ENCODE data around the gene MAP4K4.
"Not testable (repeated sequence)": the region's sequence is repeated elsewhere in the genome, so short reads cannot be mapped to it uniquely, and the experiment has no call there.

Gene MAP4K4

DNA sequence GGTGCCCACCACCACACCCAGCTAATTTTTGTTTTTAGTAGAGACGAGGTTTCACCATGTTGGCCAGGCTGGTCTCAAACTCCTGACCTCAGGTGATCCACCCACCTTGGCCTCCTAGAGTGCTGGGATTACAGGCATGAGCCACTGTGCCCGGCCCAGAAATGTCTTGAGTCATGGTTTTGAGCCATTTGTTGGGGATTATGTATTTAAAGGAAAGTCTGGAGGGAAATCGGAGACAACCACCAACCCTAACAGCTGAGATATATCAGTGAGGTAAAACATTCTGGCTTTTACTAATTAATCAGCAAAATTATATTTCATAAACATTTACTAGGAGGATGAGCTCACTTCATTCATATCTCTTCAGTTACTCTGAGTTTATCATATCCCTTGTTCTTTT is 72.2 kb downstream of the MAP4K4 start:
- not testable (repeated sequence) for DNase-seq

DNA sequence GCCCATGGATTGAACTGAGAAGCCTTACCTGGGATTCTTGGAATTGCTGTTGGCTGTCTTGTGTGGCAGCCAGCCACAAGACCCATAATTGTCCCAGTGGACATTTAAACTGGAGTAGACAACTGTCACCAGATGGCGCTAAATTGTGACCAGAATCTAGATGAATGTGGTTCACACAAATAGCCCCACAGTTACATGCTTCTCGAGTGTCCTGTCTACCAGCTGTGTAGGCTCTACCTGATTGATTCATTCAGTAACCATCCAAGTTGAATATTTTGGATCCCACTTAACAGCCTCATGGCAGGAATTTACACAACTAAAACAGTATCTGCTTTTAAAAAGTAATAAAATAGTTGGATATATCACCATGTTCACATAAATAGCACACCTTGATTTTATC is 73.2 kb downstream of the MAP4K4 start:
- peak; percentile 42 for DNase-seq

DNA sequence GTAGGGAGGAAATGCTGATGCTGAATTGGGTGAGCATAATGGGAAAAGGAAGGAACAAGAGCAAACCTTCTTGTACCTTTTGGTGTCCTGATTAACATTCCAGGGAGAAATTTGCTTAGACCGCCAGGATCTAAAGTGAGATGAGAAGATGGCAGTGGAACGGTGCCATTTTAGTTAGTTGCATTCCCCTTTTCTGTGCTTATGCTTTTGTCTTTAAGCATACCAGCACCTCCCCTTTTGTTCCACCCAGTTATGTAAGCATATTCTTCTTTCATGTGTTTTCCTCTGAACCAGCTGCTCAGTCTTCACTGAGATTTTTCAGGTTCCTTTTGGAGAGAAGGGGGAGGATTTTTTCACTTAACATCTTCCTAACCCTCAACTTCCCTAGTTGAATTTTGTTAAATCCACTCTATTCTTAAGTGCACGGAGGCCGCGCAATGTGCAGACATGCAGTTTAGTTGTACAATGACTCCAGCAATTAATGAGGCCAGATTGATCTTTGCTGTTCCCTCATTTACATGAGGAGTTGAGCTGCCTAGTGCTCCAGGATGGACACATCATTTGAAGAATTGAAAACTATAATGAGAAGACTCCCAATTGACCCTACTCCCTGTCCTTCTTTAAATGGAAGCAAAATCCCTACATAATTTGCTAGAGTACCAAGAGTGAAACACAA is 73.9 kb downstream of the MAP4K4 start:
- no peak for DNase-seq

- no peak for DNase-seq
Measured at GRCh38 chr2:101771910-101772321, 74.4 kb downstream of the MAP4K4 start.

- no peak for DNase-seq
Measured at GRCh38 chr2:101773137-101773536, 75.6 kb downstream of the MAP4K4 start.

GRCh38 chr2:101773961-101774360 is 76.5 kb downstream of the MAP4K4 start:
- not testable (repeated sequence) for DNase-seq

DNA sequence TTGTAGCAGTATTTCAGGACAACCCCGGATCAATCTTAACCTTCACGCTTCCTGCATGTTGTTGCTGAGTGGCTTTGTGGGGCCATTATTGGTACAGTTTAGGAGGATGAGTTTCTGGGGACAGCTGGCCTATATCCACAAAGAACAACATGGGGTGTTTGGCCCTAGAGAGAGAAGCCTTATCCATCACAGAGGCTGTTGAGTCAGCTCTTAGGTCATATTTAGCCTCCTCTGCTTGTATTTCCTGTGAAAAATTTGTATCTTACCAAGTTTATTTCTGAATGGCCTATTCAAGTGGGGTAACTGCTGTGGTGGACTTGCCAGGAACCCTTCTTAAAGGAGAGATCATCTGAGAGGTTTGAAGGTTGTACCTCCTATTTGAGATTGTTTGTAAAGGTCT is 77.6 kb downstream of the MAP4K4 start:
- DNase-seq, result no peak

- DNase-seq, result no peak
Measured at GRCh38 chr2:101775636-101776035, 78.1 kb downstream of the MAP4K4 start.

DNA sequence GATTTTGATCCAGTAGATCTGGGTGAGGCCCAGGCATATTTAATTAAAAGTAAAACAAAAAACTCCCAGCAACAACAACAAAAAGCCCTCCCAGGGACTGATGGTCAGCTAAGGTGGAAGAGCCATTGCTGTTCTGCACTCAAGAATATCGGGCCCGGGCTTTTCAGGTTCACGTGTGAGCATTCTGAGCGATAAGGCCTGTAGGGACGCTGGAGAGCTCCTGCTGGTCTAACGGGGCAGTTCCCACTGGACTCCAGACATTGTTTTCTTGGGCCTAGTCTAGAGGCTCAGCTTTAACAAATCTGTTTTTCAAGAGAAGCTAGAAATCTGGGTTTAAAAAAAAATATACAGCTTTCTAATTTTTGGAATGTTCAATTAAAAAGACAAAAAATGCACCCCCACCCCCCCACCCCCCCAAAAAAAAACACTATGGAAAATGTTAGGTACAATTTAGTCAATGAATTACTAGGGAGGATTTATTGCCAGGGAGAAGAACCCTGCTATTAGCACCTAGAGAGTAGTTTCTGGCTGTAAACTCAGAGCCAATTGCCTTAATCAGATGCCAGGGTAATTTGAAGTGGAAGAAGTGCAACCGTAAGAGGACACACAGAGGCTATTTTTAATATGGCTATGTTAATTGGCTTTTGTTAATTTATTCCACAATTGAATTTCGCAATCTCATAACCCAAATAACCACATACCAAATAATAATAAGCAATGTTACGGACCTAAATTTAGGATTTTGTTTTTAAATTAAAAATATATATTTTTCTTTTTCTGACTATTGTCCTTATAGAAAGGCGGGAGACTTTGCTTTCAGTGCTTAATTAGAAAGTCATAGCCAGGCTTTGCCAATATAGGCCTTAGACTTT is 78.9 kb downstream of the MAP4K4 start:
- DNase-seq, result no peak

- DNase-seq, result no peak
Measured at GRCh38 chr2:101777337-101777736, 79.8 kb downstream of the MAP4K4 start.

- no peak for DNase-seq
Measured at GRCh38 chr2:101778102-101778501, 80.6 kb downstream of the MAP4K4 start.

DNA sequence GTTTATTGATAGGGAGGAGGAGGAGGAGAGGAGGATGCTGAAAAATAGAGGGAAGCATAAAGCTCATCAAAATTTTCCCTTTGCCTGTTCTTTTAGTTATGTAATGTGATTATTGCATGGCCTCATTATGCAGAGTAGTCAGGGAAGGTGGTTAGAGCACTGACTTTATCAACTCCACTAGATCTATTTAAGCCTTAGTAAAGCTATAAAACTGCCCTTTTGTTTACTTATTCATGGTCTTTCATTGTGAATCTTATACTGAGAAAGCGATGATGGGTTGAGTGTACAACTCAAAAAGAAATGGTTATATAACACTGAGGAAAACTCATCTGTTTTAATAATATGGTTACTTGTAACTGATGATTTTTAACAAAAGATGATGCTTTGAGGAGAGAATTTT is 81.7 kb downstream of the MAP4K4 start:
- no peak for DNase-seq

DNA sequence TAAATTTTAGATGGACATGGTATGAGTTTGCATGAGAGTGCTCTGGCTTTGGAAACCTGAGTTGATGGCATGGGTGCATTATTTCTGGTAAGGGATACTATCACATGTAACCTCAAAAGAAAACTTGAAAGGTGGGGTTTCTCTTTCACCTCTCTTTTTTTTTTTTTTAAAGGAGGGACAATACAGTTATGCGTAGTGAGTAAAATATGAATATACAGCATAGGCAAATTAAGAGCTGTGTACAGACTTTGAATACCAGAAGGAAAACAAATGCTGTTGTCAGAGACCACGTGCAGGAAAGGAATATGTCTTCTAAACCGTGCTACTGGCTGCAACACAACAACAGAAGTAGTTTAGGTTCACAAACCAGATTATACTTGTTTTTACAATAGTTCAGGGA is 82.1 kb downstream of the MAP4K4 start:
- no peak for DNase-seq

GRCh38 chr2:101781326-101781725 is 83.8 kb downstream of the MAP4K4 start:
- no peak for DNase-seq

- DNase-seq, result peak; percentile 35
Measured at GRCh38 chr2:101781791-101782426, 84.4 kb downstream of the MAP4K4 start.

DNA sequence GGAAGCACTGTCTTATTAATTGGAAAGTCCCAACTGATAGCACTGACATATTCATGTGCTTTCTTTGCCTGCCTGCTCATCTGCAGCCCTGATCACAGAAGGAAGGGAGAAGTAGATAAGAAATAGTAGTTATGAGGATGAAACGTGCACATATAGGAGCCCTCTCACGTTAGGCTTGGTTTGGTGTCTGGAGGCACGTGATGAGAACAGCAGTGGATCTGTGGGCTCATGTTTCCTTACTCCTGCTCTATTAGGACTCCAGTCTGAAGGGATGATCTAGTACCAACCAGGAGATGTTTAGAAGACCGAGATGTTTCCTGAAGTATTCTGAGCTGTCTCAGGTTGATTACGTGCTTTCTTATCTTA is 84.9 kb downstream of the MAP4K4 start:
- no peak for DNase-seq

DNA sequence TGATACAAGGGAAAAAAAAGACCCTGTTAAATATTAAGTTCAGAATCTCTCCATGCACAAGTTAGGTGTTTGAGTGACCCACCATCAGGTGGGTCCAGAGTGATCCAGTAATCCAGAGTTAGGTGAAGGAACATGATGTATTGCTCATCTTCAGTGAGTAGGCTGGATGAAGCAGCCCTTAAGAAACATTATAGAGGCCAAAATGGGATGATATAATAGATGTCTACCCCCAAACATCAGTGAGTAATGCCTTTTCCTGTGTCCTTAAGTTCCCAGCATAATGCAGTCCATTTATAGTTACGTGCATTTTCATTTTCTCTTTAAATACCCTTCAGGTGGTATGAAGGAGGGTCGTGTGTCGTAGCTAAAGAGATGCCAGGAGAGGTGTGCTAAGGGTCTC is 89.6 kb downstream of the MAP4K4 start:
- no peak for DNase-seq

DNA sequence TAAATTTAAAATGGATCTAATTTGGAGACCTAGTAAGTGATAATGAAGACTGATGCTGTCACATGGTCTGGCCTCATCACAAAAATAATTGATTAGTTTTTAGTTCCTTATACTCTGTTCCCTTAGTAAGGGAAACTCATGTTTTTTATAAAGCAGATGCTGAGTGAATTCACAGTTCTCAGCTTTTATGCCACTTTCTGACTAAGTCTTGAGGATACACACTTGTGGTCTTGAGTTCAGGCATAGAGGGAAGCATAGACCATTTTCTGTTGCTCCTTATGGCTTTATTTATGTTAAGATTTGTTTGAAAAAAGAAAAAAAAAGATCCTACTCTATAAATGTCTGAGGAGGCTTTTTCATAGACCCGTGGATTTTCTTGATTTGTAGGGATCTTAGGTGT is 91.1 kb downstream of the MAP4K4 start:
- no peak for DNase-seq

DNA sequence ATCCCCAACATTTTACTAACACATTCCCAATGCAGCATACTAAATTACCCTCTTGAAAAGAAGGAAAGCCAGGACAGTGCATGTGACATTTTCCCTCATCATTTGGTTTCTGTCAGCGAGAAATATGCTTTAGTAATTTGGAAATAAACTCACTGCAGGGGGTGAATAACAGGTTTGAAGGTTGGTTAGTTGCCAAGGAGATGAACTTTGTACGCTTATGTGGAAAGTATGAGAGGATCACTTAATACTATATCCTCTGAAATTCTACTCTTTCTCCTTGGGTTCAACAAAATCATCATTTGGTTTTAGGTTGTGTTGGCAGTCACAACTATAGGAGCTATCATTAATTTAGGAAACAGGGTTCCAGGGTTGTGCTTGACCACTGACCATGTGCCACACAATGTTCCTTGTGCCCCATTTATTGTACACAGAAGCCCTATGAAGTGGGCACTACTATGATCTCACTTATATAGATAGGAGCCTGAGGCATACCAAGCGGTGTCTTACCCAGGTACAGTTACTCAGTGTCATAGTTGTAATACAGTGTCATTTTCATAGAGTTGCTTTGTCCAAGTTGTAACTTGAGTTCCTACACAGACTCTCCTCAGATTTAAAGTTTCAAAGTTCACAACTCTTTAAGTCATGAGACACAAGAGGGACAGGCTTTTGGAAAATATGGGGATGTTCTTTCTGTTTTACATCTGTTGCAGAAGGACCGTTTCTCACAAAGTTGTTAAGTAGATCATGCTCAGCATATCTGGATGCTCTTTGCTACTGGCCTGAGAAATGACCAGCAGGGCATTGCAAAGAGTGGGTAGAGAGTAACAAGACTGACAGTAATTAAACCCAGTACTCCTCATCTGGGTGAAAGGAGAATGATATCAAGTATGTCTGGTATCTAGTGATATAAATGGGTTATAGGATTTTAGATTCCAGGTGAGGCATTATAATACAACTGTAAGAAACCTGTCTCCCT is 91.8 kb downstream of the MAP4K4 start:
- DNase-seq, result no peak

DNA sequence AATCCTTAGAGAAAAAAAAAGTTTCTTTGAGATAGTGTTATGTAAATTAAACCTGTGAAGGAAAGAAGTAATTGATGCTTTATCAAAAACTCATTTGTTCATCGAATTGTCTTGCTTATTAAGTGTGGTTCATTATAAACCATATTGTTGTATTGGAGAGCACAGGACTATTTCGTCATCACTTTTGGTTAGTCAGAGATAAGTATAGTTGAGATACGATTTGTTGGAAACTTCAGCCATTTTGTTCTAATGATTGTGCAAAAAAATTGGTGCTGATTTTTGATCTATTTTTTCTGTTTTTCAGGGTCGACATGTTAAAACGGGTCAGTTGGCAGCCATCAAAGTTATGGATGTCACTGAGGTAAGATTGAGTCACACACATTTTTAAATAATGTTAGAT is 92.9 kb downstream of the MAP4K4 start:
- no peak for DNase-seq

GRCh38 chr2:101790857-101791256 is 93.3 kb downstream of the MAP4K4 start:
- DNase-seq, result no peak

DNA sequence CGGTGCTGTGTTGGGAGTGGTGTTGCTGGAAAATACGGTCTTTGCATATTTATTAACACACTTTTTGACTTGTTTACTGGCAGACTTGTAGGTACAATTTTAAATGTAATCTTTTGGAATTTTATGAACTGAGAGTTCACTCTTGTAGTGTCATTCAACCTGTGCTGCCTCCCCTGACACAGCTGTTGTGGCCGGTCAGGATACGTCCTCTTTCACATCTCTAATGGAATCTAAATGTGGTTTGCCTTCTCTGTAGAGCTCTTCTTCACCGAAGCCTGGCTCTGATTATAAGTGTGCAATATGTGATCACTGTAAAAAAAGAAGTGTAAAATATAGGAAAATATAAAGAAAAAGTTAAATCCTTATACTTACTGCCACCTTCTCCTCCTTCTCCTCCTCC is 94.7 kb downstream of the MAP4K4 start:
- DNase-seq, result no peak

Measured in activated CD4-positive, alpha-beta T cell treated with anti-CD3 and anti-CD28 coated beads, Interleukin-2, amount 50 U/mL, for 16 hours (primary cell).